H9 (cell line): ENCODE measurements around the gene APBA2. TPM values are rescaled to one million over a fixed set of nuclear protein-coding genes. Genes with fewer than 3 reads are reported as not detected.

Experiments
- DNase-seq: peaks from one replicate; pipeline ENCODE4 v3.0.0-alpha.2; 2017
- H2AFZ ChIP-seq: one replicate; pipeline ENCODE4 v1.6.1; 2013; ENCODE audit warnings: mild to moderate bottlenecking, low read length, control low read depth, moderate library complexity
- H2AK5ac ChIP-seq: 2 replicates; pipeline ENCODE4 v1.6.1; 2013; ENCODE audit warnings: low read length, control low read depth, mixed read lengths; ENCODE audit not compliant: insufficient read length
- H2BK120ac ChIP-seq: one replicate; pipeline ENCODE4 v1.6.1; 2013; ENCODE audit warnings: low read depth, mild to moderate bottlenecking, low read length, control low read depth, inconsistent platforms; ENCODE audit not compliant: poor library complexity, severe bottlenecking
- H2BK12ac ChIP-seq: 2 replicates; pipeline ENCODE4 v1.6.1; 2013; ENCODE audit warnings: low read length, control low read depth, mixed read lengths, low read depth; ENCODE audit not compliant: insufficient read length
- H2BK15ac ChIP-seq: 2 replicates; pipeline ENCODE4 v1.6.1; 2013; ENCODE audit warnings: low read depth, low read length, control low read depth
- H2BK20ac ChIP-seq: one replicate; pipeline ENCODE4 v1.6.1; 2013; ENCODE audit warnings: low read depth, mild to moderate bottlenecking, low read length, control low read depth, inconsistent platforms; ENCODE audit not compliant: poor library complexity, severe bottlenecking
- H2BK5ac ChIP-seq: 2 replicates; pipeline ENCODE4 v1.6.1; 2013; ENCODE audit warnings: low read length, control low read depth, mixed read lengths; ENCODE audit not compliant: insufficient read length
- H3K14ac ChIP-seq: 2 replicates; pipeline ENCODE4 v1.6.1; 2013; ENCODE audit warnings: low read length, control low read depth; ENCODE audit not compliant: insufficient read depth
- H3K18ac ChIP-seq: 2 replicates; pipeline ENCODE4 v1.6.1; 2013; ENCODE audit warnings: low read depth, mild to moderate bottlenecking, mixed read lengths, low read length, control low read depth; ENCODE audit not compliant: insufficient read length
- H3K23ac ChIP-seq: 2 replicates; pipeline ENCODE4 v1.6.1; 2013; ENCODE audit warnings: low read length, control low read depth, mixed read lengths, low read depth; ENCODE audit not compliant: insufficient read length
- H3K23me2 ChIP-seq: 2 replicates; pipeline ENCODE4 v1.6.1; 2013; ENCODE audit warnings: low read depth, mild to moderate bottlenecking, mixed read lengths, low read length, control low read depth; ENCODE audit not compliant: insufficient read length, poor library complexity, severe bottlenecking
- H3K27ac ChIP-seq: 2 replicates; pipeline ENCODE4 v1.5.1; 2013; ENCODE audit warnings: low read length, control low read depth, mixed read lengths, low read depth; ENCODE audit not compliant: insufficient read length
- H3K27me3 ChIP-seq: 2 replicates; pipeline ENCODE4 v1.6.1; 2013; ENCODE audit warnings: low read length, control low read depth, inconsistent platforms; ENCODE audit not compliant: insufficient read depth
- H3K4ac ChIP-seq: 2 replicates; pipeline ENCODE4 v1.6.1; 2013; ENCODE audit warnings: low read depth, mild to moderate bottlenecking, control low read depth, inconsistent platforms, low read length, moderate library complexity
- H3K4me1 ChIP-seq: 2 replicates; pipeline ENCODE4 v1.6.1; 2013; ENCODE audit warnings: low read length, control low read depth, inconsistent platforms; ENCODE audit not compliant: insufficient read depth
- H3K4me2 ChIP-seq: 2 replicates; pipeline ENCODE4 v1.6.1; 2013; ENCODE audit warnings: low read length, control low read depth, mixed read lengths; ENCODE audit not compliant: insufficient read length, insufficient read depth
- H3K56ac ChIP-seq: 2 replicates; pipeline ENCODE4 v1.6.1; 2013; ENCODE audit warnings: low read depth, mild to moderate bottlenecking, mixed read lengths, low read length, control low read depth; ENCODE audit not compliant: insufficient read length
- H3K79me1 ChIP-seq: 2 replicates; pipeline ENCODE4 v1.6.1; 2013; ENCODE audit warnings: low read depth, mild to moderate bottlenecking, moderate library complexity, low read length, control low read depth, inconsistent platforms; ENCODE audit not compliant: insufficient read depth, poor library complexity, severe bottlenecking
- H3K79me2 ChIP-seq: 2 replicates; pipeline ENCODE4 v1.6.1; 2013; ENCODE audit warnings: low read length, control low read depth, inconsistent platforms; ENCODE audit not compliant: insufficient read depth
- H3K9ac ChIP-seq: 2 replicates; pipeline ENCODE4 v1.6.1; 2013; ENCODE audit warnings: low read length, control low read depth, mixed read lengths; ENCODE audit not compliant: insufficient read length; ENCODE audit errors: extremely low read depth
- H3K9me3 ChIP-seq: one replicate; pipeline ENCODE4 v1.6.1; 2013; ENCODE audit warnings: low read depth, low read length, inconsistent platforms; ENCODE audit not compliant: control insufficient read depth
- H3T11ph ChIP-seq: one replicate; pipeline ENCODE4 v1.6.1; 2013; ENCODE audit warnings: mild to moderate bottlenecking, low read length, control low read depth, inconsistent platforms
- H4K20me1 ChIP-seq: one replicate; pipeline ENCODE4 v1.6.1; 2013; ENCODE audit not compliant: control insufficient read depth, insufficient read length, insufficient read depth
- H4K5ac ChIP-seq: 2 replicates; pipeline ENCODE4 v1.6.1; 2013; ENCODE audit warnings: low read depth, mild to moderate bottlenecking, mixed read lengths, low read length, control low read depth; ENCODE audit not compliant: insufficient read length
- H4K8ac ChIP-seq: replicated peaks from 2 replicates; pipeline ENCODE4 v1.6.1; 2013; ENCODE audit warnings: low read length, control low read depth, mixed read lengths, low read depth; ENCODE audit not compliant: insufficient read length
- H4K91ac ChIP-seq: 2 replicates; pipeline ENCODE4 v1.6.1; 2013; ENCODE audit warnings: low read depth, mild to moderate bottlenecking, moderate library complexity, mixed read lengths, low read length, control low read depth; ENCODE audit not compliant: insufficient read length
- H3K27ac Mint-ChIP-seq, 3 experiments: 2 replicates in 2 of 3; 3 replicates in 1 of 3; pipeline ENCODE4 v1.8.0; 2020 to 2021; ENCODE audit warnings: mixed read lengths in 3 of 3, mild to moderate bottlenecking in 1 of 3, moderate library complexity in 1 of 3
- H3K27me3 Mint-ChIP-seq: 2 replicates; pipeline ENCODE4 v1.8.0; 2021; ENCODE audit warnings: low read depth, mild to moderate bottlenecking, moderate library complexity, mixed read lengths
- H3K36me3 Mint-ChIP-seq, 3 experiments: 2 replicates in 2 of 3; 3 replicates in 1 of 3; pipeline ENCODE4 v1.8.0; 2020 to 2021; ENCODE audit warnings: low read depth in 3 of 3, mixed read lengths in 3 of 3; ENCODE audit not compliant: insufficient read depth in 1 of 3
- H3K4me1 Mint-ChIP-seq, 2 experiments: 2 replicates each; pipeline ENCODE4 v1.8.0; 2020; ENCODE audit warnings: mixed read lengths in 2 of 2
- H3K4me3 Mint-ChIP-seq, 2 experiments: 2 replicates in 1 of 2; 3 replicates in 1 of 2; pipeline ENCODE4 v1.8.0; 2020 to 2021; ENCODE audit warnings: mild to moderate bottlenecking in 2 of 2, mixed read lengths in 2 of 2, moderate library complexity in 1 of 2
- H3K9me3 Mint-ChIP-seq, 2 experiments: 2 replicates in 1 of 2; 3 replicates in 1 of 2; pipeline ENCODE4 v1.8.0; 2020; ENCODE audit warnings: mild to moderate bottlenecking in 2 of 2, mixed read lengths in 2 of 2, moderate library complexity in 1 of 2
- WGBS: extraction: QIAGEN DNeasy Blood & Tissue Kit; methylation state at CpG from one replicate; pipeline ENCODE4 v1.1.7; 2013; ENCODE audit warnings: missing lambda C conversion rate, low lambda C conversion rate, mixed read lengths; ENCODE audit not compliant: insufficient read length; ENCODE audit errors: extremely low coverage; 5-methylcytosine and 5-hydroxymethylcytosine counted together
- total RNA-seq: library from RNA; stranded (reverse); gene quantifications from 2 replicates; pipeline ENCODE4 v1.2.1, GENCODE V29; 2021
- TF ChIP-seq, protein P1 (sequence below): fragments of 200-600 bp; sonication (generic); conservative IDR thresholded peaks from 3 replicates; pipeline ENCODE4 v1.8.0; 2021; ENCODE audit warnings: antibody characterized with exemption, mild to moderate bottlenecking

APBA2 gene
- total RNA-seq, 1 experiment from 2014 or later: 14.3 TPM

- H3K9ac ChIP-seq: no peak overlapping the region
- H2AFZ ChIP-seq: no peak overlapping the region
- DNase-seq: no peak
- H3K79me2 ChIP-seq: no peaks in the 10 kb centered on the region; the same call in 1 of the 2 replicates
- no peak overlapping the region for H2BK20ac ChIP-seq
- H3K4ac ChIP-seq: no peak overlapping the region
- no peak overlapping the region for H2BK15ac ChIP-seq
- no peak overlapping the region for H3T11ph ChIP-seq
- Mint-ChIP-seq H3K9me3 (peaks cover 13 to 17% of the 10 kb centered on the region in 2 experiments), H3K27me3 (peaks cover 3% of the 10 kb centered on the region), H3K4me3 (no peak overlapping the region), H3K4me1 (peaks cover 3 to 7% of the 10 kb centered on the region in 2 experiments; a peak in 3 of 4 replicates), H3K36me3 (peaks cover 10 to 21% (median 20%) of the 10 kb centered on the region in 3 experiments), H3K27ac (peak overlapping the region in 1 of 3 experiments; percentile 89; a peak in 3 of 7 replicates)
- no CpG with 5 or more reads among the region's 13 CpGs for WGBS
- no peak overlapping the region for H3K27ac ChIP-seq
- TF ChIP-seq, protein P1, sequence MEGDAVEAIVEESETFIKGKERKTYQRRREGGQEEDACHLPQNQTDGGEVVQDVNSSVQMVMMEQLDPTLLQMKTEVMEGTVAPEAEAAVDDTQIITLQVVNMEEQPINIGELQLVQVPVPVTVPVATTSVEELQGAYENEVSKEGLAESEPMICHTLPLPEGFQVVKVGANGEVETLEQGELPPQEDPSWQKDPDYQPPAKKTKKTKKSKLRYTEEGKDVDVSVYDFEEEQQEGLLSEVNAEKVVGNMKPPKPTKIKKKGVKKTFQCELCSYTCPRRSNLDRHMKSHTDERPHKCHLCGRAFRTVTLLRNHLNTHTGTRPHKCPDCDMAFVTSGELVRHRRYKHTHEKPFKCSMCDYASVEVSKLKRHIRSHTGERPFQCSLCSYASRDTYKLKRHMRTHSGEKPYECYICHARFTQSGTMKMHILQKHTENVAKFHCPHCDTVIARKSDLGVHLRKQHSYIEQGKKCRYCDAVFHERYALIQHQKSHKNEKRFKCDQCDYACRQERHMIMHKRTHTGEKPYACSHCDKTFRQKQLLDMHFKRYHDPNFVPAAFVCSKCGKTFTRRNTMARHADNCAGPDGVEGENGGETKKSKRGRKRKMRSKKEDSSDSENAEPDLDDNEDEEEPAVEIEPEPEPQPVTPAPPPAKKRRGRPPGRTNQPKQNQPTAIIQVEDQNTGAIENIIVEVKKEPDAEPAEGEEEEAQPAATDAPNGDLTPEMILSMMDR: no peak
- no peaks in the 10 kb centered on the region for H3K4me1 ChIP-seq
- no peak overlapping the region for H3K23ac ChIP-seq
- no peaks in the 10 kb centered on the region for H3K27me3 ChIP-seq
- no peak overlapping the region for H3K18ac ChIP-seq
- H4K20me1 ChIP-seq: no peaks in the 10 kb centered on the region
- H3K23me2 ChIP-seq: no peaks in the 10 kb centered on the region
- no peak overlapping the region for H3K4me2 ChIP-seq
- peaks cover 3% of the 10 kb centered on the region for H3K9me3 ChIP-seq
- no peak overlapping the region for H2BK5ac ChIP-seq
- no peak overlapping the region for H2AK5ac ChIP-seq
- no peaks in the 10 kb centered on the region for H3K79me1 ChIP-seq
- no peak overlapping the region for H3K14ac ChIP-seq
- H3K56ac ChIP-seq: no peak overlapping the region
- H4K91ac ChIP-seq: no peak overlapping the region
- H4K5ac ChIP-seq: no peak overlapping the region
- no peak overlapping the region for H4K8ac ChIP-seq
- no peak overlapping the region for H2BK12ac ChIP-seq
- H2BK120ac ChIP-seq: no peak overlapping the region
Observed at GRCh38 chr15:28894631-28895030, 8.9 kb downstream of the APBA2 start.
